Measurements from ENCODE around the gene ABCF2.
A peak's percentile ranks its signal among the peaks of the same experiment; 100 is the strongest.

The ABCF2 gene

DNA sequence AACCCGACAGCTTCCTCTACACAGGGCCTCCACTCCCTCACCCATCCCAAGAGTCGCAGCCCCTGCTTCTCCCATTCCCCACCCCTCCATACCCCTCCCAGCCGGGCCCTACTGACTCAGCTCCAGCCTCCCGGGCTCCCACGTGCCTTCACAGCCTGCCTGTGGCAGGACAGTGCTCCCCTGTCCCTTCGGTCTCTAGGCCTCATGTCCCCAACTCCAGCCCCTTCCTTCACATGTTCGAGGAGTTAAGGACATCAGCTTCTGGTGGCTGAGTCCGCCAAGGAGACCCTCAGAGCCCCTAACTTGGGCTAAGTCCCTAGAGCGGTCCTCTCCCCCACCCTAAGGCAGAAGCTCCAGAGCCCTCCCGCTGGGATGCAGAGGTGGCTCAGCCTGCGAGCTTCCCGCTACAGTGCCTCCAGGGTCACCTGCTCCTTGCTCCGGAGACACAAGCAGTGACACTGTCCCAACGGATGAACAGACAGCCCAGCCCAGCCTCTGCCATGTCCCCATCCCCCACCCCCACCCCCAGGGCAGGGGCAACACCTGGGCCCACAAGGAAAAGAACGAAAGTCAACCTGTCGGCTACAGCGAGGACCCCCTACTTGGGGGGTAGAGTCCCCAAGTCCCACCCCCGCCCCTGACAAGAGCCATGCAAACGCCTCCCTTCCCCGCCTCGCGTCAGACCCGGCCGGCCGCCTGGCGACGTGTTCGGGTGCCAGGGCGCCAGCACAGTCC, 20.8 kb upstream of the ABCF2 start:
- Mint-ChIP-seq H3K4me1 (ENCODE audit: low read depth) (peaks cover 55% of the 10 kb centered on the region), H3K4me3 (peak overlapping the region; percentile 75), H3K9me3 (no peaks in the 10 kb centered on the region), H3K36me3 (ENCODE audit: low read depth) (no peaks in the 10 kb centered on the region), H3K27me3 (peaks cover 49% of the 10 kb centered on the region), H3K27ac (no peak overlapping the region)

DNA sequence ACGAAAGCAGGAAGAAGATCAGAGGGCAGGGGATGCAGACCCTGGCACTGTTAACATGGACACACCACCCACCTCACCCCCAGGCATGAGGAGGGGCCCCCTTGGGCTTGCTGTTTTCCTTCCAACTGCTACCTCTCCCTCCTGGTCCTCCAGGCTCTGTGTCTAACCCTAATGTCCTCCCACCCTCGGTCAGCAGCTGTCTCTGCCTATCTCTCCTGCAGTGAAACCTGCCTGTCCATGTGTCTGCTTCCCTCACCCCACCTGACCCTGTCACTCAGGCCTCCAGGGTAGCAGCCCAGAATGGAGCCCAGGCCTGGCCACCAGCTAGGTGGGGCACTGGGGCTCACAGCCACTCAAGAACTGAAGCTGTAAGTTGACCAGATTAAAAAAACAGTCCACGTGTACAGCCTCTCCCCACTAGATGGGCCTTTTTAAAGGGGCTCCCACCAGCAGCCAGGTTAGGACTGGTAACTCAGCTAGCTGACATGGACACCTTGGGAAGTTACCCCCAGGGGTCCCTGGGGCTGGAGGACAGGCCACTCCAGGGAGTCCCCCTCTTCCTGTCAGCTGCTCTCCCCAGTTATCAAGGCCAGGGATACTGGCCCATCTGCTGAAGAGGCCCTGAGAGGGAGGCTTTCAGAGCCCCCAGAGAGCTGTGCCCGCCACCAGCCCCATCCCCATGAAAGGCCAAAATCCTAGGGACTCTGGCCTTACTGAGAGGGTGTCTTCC, 20.0 kb upstream of the ABCF2 start:
- Mint-ChIP-seq H3K4me1 (ENCODE audit: low read depth) (peaks cover 55% of the 10 kb centered on the region), H3K9me3 (no peaks in the 10 kb centered on the region), H3K4me3 (no peak overlapping the region), H3K27ac (no peak overlapping the region), H3K36me3 (ENCODE audit: low read depth) (no peaks in the 10 kb centered on the region), H3K27me3 (peaks cover 42% of the 10 kb centered on the region)

DNA sequence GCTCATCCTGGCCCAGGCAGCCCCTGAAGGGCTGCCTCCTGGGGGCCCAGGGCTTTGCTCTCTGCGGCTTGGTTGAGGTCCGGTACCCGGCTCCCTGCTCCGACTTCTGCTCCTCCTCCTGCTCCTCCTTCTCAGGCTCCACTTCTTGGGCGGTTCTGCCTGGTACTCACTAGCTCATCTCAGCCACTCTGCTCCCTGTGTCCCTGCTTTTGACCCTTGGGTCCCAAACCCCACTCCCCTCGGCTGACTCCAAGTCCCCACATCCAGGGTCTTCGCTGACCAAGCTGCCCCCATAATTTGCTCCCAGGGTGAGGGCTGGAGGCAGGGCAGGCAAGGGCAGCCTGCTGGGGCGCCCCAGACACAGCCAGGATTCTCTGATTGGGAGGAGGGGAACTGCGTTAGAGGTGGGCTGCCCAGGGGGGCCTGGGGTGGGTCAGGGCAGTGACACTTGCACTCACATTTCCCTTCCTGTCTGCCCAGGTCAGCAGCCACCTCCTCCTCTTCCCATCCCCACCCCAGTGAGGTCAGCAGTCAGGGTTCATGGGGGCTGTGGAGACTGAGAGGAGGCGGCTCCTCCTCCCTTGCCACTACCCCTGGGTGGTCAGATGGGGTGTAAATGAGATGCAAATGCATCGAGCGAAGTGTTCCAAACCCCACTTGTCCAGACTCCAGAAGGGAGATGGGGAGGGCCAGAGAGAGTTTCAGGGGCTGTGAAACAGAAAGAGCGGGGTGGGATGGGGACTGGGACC, 19.3 kb upstream of the ABCF2 start:
- no peak overlapping the region for H3K27ac Mint-ChIP-seq
- H3K4me1 Mint-ChIP-seq (ENCODE audit: low read depth): peaks cover 54% of the 10 kb centered on the region
- H3K27me3 Mint-ChIP-seq: peaks cover 41% of the 10 kb centered on the region
- H3K4me3 Mint-ChIP-seq: no peak overlapping the region
- no peaks in the 10 kb centered on the region for H3K36me3 Mint-ChIP-seq (ENCODE audit: low read depth)
- H3K9me3 Mint-ChIP-seq: no peaks in the 10 kb centered on the region

DNA sequence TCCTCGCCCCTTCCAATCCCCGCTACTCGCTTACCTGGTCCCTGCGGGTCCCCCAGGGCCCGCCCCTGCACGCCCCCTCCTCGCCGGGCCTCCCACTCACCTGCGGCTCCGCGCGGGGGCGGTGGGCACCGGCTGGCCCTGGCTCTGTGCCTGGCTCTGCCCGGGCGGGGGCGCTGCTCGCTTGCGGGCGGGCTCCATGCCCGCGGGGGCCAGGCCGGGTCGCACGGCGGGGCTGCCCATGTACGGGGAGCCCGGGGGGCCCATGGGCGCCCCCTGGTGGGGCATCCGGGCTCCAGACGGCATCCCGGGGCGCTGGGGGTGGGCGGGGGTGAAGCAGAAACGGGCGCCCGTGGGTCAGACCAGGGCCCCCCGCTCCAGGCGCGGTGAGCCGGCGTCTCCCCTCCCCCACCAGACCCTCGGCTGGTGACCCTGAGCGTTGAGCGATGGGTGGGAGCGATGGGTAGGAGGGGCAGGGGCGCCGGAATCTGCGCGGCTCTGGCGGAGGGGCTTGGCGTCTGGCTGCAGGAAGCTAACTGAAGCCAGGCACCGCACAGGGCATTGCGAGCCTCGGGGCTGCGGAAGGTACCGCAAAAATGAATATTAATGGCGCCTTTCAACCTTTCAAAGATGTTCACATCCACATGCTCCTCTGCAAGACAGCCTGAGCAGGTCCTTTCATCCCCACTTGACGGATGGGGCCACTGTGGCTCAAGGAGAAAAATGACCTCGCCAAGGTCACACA, 18.5 kb upstream of the ABCF2 start:
- Mint-ChIP-seq H3K27me3 (peaks cover 34% of the 10 kb centered on the region), H3K4me3 (no peak overlapping the region), H3K27ac (no peak overlapping the region), H3K36me3 (ENCODE audit: low read depth) (no peaks in the 10 kb centered on the region), H3K4me1 (ENCODE audit: low read depth) (peaks cover 47% of the 10 kb centered on the region), H3K9me3 (no peaks in the 10 kb centered on the region)

DNA sequence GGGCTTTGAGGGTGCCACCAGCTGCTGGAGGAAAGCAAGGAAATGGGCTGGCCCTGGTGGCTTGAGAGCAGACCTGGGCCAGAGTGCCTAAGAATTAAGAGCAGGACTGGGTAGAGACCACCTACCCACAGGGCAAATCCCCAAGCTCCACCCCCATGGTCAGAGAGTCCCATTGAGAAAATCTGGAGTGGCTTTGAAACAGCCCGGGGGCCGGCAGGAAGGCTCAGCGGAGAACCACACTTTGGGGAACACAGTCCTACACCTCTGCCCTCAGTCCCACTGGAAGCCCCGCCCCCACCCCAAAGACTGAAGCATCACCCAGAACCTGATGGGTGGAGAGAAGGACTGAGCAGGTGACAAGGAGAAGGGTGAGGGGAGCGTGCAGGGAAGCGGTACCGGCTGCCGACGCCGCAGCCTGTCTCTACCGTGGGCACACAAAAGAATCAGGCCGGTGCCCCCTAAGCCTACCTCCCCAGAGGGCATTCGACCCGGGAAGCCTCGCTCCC, 17.9 kb upstream of the ABCF2 start:
- Mint-ChIP-seq H3K9me3 (no peaks in the 10 kb centered on the region), H3K36me3 (ENCODE audit: low read depth) (no peaks in the 10 kb centered on the region), H3K27me3 (peaks cover 27% of the 10 kb centered on the region), H3K27ac (no peak overlapping the region), H3K4me3 (no peak overlapping the region), H3K4me1 (ENCODE audit: low read depth) (peaks cover 42% of the 10 kb centered on the region)

DNA sequence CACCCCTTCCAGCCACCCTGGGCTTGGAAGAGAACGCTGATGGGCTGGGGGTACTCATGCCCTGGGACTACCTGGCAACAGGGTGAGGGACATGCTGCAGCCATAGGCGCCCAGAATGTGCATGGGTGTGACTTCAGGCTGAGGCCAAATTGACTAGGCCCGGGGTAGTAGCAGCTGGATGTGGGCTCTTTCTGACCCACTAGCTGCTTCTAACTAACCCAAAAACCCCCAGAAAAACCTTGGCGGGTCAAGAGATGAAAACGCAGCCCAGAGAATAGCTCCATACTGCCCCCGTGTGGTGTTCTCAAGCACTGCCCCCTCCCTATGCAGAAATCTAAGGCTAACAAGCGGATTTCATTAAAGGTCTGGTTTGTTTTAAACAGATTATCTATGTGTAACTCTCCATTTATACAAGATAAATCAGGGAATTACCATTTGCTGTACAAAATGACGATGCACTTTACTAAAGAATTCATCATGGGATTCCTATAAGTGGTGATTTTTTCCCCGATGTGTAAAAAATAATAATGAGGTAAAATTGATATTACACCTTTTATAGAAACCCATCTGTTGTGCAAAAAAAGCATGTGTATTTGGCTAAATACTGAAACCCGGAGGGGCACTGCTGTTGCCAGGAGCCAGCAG, 17.3 kb upstream of the ABCF2 start:
- Mint-ChIP-seq H3K36me3 (ENCODE audit: low read depth) (no peaks in the 10 kb centered on the region), H3K27ac (no peak overlapping the region), H3K9me3 (no peaks in the 10 kb centered on the region), H3K4me3 (peak overlapping the region; percentile 61), H3K4me1 (ENCODE audit: low read depth) (peaks cover 39% of the 10 kb centered on the region), H3K27me3 (peaks cover 25% of the 10 kb centered on the region)

DNA sequence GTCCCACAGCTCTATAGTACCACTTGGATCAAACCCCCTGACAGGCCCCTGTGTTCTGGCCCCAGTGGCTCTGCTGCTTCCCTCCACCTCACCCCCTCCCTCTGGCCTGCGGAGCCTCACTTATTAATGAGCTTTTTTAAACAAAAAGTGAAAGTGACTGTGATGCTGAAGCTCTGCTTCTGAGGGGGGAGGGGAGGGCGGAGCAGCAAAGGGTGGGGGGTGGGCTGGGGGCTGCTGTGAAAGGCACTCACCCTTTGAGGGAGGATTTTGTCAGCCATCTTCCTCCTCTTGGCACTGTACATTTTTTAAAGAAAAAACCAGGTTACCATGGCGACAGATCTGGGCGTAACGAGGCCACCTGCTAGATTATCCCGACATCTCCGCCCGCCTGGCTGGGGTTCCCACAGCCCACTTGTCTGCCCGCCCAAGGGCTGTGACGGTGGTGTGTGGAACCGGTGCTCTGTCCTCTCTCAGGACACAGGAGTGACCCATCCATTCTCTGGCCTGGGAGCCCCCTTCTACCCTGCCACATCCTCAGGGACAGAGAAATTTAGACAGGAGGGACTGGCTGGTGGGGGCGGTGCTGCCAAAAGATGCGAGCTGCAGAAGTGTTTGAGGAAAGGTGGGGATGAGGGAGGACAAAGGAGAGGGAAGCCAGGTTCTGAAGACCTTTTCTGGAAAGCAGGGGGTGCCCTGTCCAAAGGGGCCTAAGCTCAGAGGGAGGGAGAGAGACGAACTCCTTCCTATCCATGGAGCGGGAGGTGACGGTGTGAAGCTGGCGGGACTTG, 16.6 kb upstream of the ABCF2 start:
- H3K27ac Mint-ChIP-seq: no peak overlapping the region
- H3K27me3 Mint-ChIP-seq: peaks cover 22% of the 10 kb centered on the region

DNA sequence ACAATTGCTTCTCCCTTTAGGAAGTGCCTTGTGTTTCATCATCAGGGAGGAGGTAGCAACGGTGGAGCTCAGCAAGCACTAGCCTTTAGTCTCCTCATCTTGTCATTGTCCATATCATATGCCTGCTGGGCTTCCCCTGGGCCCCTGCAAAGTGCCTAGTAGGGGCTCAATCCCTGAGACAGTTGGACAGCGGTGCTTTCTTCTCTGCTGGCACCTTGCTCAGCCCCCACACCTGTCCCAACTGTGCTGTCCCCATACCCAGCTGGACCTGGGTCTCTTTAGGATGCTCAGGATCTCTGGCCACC, 16.0 kb upstream of the ABCF2 start:
- peak overlapping the region; percentile 61 for H3K4me3 Mint-ChIP-seq
- no peaks in the 10 kb centered on the region for H3K9me3 Mint-ChIP-seq
- H3K36me3 Mint-ChIP-seq (ENCODE audit: low read depth): peaks cover 4% of the 10 kb centered on the region
- peaks cover 32% of the 10 kb centered on the region for H3K4me1 Mint-ChIP-seq (ENCODE audit: low read depth)
- no peak overlapping the region for H3K27ac Mint-ChIP-seq
- H3K27me3 Mint-ChIP-seq: peaks cover 17% of the 10 kb centered on the region

More for the DNA sequence above, 16.6 kb upstream of the ABCF2 start:
- peaks cover 36% of the 10 kb centered on the region for H3K4me1 Mint-ChIP-seq (ENCODE audit: low read depth)
- H3K36me3 Mint-ChIP-seq (ENCODE audit: low read depth): peaks cover 4% of the 10 kb centered on the region
- H3K4me3 Mint-ChIP-seq: peak overlapping the region; percentile 61
- H3K9me3 Mint-ChIP-seq: no peaks in the 10 kb centered on the region

DNA sequence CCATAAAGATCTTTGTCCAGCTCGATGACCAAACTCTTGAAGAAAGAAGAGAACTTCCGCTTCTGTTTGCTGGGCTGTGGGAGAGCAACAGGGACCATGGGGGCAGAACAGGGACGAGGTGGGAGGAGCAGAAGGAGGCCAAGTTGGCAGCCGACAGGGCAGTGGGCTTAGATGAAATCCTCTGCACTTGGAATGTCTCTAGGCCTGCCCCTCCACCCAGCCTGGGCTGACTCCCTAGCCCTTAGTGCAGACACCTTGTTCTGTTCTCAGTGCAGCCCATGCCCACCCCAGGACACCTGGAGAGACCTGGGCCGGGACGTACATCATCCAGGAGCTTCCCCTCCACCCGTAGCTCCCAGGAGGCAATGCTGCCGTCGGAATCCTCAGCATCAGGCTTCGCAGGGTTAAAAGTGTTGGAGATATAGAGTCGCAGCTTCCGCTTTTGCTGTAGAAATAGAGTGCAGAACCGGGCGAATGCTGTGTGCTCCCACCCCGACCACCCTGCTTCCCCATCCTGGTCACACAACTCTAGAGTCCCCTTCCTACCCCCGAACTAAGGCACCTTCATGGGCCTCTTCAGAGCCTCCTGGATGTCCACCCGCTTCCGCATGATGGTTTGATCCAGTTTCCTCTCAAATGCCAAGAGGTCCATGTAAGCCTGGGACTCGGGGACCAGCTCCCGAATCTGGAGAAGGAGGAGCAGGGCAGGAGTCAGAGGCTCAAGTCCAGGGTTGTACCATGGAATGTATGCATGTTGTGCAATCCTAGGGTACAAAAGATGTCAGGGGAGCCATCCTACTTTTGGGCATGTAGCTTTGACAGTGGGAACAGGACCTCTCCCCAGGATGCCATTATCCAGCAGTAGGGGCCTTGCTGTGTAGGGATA, 15.4 kb upstream of the ABCF2 start:
- H3K4me3 Mint-ChIP-seq: no peak overlapping the region

DNA sequence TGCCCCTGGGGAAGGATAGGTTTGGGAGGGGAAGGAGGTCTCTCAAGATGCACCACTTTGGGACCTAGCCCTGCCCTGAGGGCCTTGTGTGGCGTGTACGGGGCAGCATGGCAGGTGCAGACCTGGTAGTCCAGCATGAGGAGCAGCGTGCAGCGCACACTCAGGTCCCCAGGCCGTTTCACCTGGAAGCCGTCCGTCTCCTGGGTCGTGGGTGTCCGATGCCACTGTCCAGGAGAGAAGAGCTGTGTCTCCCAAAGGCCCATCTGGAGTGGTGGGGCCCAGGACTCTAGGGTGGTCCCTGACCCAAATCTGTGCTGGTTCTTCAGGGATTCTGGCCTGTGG, 14.7 kb upstream of the ABCF2 start:
- peaks cover 8% of the 10 kb centered on the region for H3K36me3 Mint-ChIP-seq (ENCODE audit: low read depth)
- no peaks in the 10 kb centered on the region for H3K9me3 Mint-ChIP-seq
- H3K4me3 Mint-ChIP-seq: no peak overlapping the region
- no peak overlapping the region for H3K27ac Mint-ChIP-seq
- peaks cover 28% of the 10 kb centered on the region for H3K4me1 Mint-ChIP-seq (ENCODE audit: low read depth)
- peaks cover 9% of the 10 kb centered on the region for H3K27me3 Mint-ChIP-seq

More for the DNA sequence above, 15.4 kb upstream of the ABCF2 start:
- Mint-ChIP-seq H3K36me3 (ENCODE audit: low read depth) (peaks cover 4% of the 10 kb centered on the region), H3K4me1 (ENCODE audit: low read depth) (peaks cover 28% of the 10 kb centered on the region), H3K27ac (no peak overlapping the region), H3K27me3 (peaks cover 13% of the 10 kb centered on the region), H3K9me3 (no peaks in the 10 kb centered on the region)

DNA sequence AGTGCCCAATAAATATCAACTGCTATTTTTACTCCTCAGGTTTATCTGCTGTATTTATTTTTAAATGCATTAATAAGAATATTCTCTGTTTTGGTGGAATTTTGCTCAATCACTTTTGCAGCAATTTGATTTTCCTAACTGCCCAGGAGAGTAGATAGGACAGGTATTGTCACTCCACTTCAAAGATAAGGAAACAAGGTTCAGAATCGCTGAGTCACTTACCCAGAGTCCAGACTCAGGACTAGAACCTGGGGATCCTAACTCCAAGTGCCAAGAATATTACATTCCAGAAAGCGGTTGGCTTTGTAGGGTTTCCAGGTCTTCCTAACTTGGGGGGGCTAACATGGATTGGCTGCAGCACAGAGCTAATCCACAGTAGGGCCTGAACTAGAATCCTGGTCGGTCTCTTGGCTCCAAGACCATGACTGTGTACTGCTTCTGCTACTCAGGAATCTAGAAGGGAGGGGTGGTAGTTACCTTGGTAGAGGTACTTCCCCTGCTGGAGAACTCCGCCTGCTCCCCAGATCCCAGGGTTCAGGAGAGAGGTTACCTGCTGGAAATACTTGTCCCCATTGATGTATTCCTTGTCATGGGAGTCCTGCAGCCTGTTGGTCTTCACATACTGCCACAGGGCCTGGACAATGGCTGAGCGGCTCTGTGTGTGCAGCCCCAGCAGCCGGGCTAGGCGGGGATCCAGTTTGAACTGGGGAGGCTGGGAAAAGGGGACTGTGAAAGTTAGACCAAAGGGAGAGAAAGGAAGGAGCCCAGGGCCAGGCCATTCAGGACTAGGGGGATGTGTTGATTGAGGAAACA, 14.1 kb upstream of the ABCF2 start:
- Mint-ChIP-seq H3K4me3 (no peak overlapping the region), H3K27me3 (peaks cover 3% of the 10 kb centered on the region), H3K36me3 (ENCODE audit: low read depth) (peaks cover 14% of the 10 kb centered on the region), H3K27ac (no peak overlapping the region), H3K4me1 (ENCODE audit: low read depth) (peaks cover 27% of the 10 kb centered on the region), H3K9me3 (no peaks in the 10 kb centered on the region)

DNA sequence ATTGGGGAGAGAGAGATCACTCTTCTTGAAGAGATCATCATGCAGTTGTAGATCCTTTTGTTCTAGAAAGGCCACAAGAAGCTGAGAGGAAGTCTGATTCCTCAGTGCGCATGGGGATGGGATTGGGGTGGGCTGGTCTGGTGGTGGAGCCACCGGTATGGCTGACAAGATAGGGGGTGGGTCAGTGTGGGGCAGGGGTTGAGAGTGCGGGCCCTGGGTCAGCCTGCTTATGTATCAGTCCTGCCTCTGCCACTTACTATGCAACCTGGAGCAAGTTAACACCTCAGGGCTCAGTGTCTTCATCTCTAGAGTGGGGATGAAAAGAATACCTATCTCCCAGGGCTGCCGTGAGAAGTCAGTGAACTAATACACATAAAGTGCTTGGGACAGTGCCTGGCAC, 13.5 kb upstream of the ABCF2 start:
- peaks cover 14% of the 10 kb centered on the region for H3K36me3 Mint-ChIP-seq (ENCODE audit: low read depth)
- H3K27ac Mint-ChIP-seq: peak overlapping the region; percentile 14
- no peaks in the 10 kb centered on the region for H3K9me3 Mint-ChIP-seq
- H3K4me1 Mint-ChIP-seq (ENCODE audit: low read depth): peaks cover 23% of the 10 kb centered on the region
- no peak overlapping the region for H3K4me3 Mint-ChIP-seq
- H3K27me3 Mint-ChIP-seq: no peaks in the 10 kb centered on the region
